Subcutaneous preadipocyte (primary cell): ENCODE measurements around the gene ZNF284. TPM values are rescaled to one million over a fixed set of nuclear protein-coding genes. Genes with fewer than 3 reads are reported as not detected.

Experiments
- small RNA-seq: library from RNA; depleted of rRNA; stranded (forward); fragments of <200 nt; gene quantifications from one replicate; pipeline ENCODE3, GENCODE V24; 2012
- total RNA-seq: library from RNA; depleted of rRNA; stranded (reverse); fragments of >200 nt; gene quantifications from 2 replicates; pipeline ENCODE4 v1.2.3, GENCODE V29; 2012

The ZNF284 gene
- total RNA-seq: 2.2 TPM in 2 replicates

DNA sequence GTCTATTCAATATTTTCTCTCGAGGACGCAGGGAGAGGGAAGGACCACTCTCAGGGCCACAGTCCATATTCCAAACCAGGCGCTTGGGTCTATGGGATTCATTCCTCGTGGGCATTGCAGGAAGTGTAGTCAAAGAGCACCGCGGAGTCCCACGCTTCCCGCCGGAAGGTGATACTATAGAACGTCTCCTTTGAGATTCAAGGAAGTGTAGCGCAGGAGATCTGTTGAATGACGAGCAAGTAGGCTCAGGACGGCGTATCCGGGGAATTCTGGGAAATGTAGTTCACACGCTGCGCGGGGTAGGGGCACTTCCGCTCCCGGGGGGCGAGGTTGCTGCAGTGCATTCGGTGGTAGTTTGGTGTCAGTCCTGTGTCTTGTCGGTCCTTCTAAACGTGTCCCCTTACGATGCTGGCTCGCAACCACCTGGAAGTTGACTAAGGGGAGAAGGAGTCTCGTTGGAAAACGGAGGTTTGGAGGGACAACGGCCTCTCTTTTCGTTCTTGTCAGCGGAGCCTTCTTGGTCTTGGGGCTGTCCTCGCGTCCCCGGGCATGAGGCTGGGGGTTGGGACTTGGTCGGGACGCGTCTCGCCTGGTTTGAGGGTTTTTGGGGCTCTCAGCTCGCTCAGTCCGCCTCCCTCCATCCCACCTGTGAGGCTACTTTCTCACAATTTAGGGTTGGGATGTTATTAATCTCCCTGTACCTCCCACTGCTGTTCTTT lies at the start of gene ZNF284:
Gene ZNF284, plus strand, starts transcription at position 336 of the 719 bp plus-strand sequence. CDS start 4,231 bp downstream, outside the sequence.

DNA sequence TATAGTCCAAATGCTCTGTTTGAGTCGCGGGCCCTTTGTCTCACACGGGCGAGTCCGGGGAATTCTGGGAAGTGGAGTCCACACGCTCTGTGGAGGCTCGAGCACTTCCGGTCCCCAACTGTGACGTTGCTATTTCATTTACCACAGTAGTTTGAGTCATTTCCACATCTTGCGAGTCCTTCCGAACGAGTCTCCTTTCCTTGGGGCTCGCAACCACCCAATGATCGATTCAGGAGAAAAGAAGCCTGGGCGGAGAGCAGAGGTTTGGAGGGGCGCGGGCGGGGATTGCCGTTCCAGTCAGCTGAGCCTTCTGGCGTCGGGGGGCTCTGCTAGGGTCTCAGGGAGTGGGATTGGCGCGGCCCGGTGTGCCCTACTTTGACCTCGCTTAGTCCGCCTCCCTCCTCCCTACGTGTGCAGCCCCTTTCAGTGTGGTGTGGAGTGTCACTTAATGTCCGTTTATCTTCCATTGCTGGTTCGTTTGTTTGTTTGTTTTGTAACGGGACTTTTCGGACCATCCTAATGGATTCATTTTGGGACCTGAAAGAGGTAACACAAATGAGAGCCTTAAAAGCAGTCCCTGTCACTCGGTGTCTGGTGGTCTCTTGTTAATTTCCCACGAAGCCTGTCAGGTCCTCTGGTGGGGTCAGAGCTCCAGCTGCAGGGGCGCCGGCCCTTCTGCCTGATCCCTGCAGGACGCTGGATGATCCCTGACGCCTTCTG lies 46.6 kb upstream of the ZNF284 start, which contains the start of gene ZNF222:
Gene ZNF222, plus strand, starts transcription at position 163 of the 720 bp plus-strand sequence. Its CDS starts 58 bp downstream, at position 221.

DNA sequence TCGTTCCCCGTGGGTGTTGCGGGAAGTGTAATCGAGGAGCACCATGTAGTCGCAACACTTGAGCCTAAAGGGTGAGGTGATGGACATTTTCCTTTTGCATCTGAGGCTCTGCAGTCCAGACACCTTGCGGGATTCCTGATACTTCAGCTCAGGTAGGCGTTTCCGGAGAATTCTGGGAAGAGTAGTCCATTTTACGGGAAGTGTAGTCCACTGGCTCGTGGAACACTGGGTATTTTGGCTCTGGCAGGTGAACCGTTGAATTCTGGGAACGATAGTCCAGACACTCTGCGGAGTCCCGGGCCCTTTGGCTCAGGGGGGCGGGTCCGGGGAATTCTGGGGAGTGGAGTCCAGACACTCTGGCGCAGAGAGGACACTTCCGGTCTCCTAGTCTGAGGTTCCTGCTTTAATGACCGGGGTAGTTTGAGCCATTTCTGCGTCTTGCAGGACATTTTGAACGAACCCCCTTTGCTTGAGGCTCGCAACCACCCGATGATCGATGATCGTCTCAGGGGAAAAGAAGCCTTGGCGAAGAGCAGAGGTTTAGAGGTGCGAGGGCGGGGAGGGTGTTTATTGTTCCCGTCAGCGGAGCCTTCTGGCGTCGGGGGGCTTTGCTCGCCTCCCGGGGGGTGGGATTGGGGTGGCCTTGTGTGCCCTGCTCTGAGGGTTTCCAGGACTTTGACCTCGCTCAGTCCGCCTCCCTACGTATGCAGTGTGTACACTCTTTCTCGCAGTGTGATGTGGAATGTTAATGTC lies 20.1 kb upstream of the ZNF284 start, which contains the start of gene ZNF223:
Gene ZNF223, plus strand, starts transcription at position 387 of the 753 bp plus-strand sequence. CDS start 3,141 bp downstream, outside the sequence.

DNA sequence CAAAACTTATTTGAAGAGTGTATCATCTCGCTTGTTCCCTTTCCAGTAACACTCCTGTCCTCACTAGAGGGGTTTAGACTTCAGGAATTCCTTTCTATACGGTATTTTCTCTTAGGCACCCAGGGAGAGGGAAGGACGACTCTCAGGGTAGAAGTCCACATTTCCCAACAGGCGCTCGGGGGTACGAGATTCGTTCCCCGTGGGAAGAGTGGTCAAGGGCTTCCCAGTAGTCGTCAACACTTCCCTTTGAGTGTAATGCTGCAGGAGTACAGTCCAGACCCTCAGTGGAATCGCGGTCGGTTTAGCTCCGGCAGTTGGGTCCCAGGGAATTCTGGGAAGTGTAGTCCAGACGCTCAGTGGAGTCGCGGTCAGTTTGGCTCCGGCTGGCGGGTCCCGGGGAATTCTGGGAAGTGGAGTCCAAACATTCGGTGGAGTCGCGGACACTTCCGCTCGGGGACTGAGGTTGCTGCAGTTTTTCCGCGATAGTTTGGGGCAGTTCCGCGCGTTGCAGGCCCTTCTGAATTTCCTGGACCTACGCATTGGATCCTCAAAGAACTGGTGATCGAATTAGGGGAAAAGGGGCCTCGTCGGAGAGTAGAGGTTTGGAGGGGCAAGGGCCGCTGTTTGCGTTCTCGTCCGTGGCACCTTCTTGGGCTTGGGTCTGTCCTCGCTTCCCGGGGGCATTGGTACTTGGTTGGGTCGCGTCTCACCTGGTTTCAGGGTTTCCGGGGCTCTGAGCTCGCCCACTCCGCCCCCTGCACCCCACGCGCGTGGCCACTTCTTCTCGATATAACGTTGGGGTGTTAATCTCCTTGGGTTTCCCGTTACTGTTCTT lies 22.2 kb downstream of the ZNF284 start, which contains the start of gene ZNF224:
Gene ZNF224, plus strand, starts transcription at position 431 of the 835 bp plus-strand sequence. CDS start 3,513 bp downstream, outside the sequence.

DNA sequence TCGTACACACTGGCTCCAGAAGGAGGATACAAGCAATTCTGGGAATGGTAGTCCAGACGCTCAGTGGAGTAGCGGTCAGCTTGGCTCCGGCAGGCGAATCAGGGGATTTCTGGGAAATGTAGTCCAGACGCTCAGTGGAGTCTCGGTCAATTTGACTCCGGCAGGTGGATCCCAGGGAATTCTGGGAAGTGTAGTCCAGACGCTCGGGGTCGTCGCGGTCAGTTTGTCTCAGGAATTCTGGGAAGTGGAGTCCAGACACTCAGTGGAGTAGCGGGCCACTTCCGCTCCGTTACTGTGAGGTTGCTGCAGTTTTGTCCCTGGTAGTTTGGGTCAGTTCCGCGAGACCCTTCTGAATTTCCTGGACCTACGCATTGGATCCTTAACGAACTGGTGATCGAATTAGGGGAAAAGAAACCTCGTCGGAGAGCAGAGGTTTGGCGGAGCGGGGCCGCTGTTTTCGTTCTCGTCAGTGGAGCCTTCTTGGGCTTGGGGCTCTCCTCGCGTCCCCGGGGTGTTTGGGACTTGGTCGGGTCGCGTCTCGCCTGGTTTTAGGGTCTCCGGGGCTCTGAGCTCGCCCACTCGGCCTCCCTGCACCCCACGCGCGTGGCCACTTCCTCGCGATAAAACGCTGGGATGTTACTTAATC lies 41.3 kb downstream of the ZNF284 start, which contains the start of gene ZNF225:
Gene ZNF225, plus strand, starts transcription at position 262 of the 646 bp plus-strand sequence. CDS start 2,429 bp downstream, outside the sequence.

Small RNA genes lying within 50 kb of the gene (small RNA-seq; reads per million reads assigned to genes)
- gene RNU6-902P: not detected

Other genes with a start within 250 kb of the ZNF284 start
- gene ZNF283, start 244.8 kb upstream of the ZNF284 start, total RNA-seq: 8.8 and 10.7 TPM in 2 replicates
- 1.4 and 1.5 TPM in 2 replicates for gene ZNF404, start 188.2 kb upstream of the ZNF284 start, total RNA-seq
- 12.5 and 16.2 TPM in 2 replicates for gene ZNF45, start 136.9 kb upstream of the ZNF284 start, total RNA-seq
- gene ZNF221, start 120.9 kb upstream of the ZNF284 start, total RNA-seq: 6.1 and 7.3 TPM in 2 replicates
- gene ZNF155, start 88.0 kb upstream of the ZNF284 start, total RNA-seq: 6.3 and 7.3 TPM in 2 replicates
- gene ZNF230, start 69.2 kb upstream of the ZNF284 start, total RNA-seq: 3.3 and 4.0 TPM in 2 replicates
- gene ZNF222, start 46.8 kb upstream of the ZNF284 start, total RNA-seq: 3.1 and 3.3 TPM in 2 replicates
- gene ZNF223, start 20.1 kb upstream of the ZNF284 start, total RNA-seq: 2.0 and 2.2 TPM in 2 replicates
- 19.7 and 24.3 TPM in 2 replicates for gene ZNF224, start 22.2 kb downstream of the ZNF284 start, total RNA-seq
- gene ZNF225, start 41.2 kb downstream of the ZNF284 start, total RNA-seq: 3.5 and 4.4 TPM in 2 replicates
- 8.8 and 10.9 TPM in 2 replicates for gene ZNF234, start 69.4 kb downstream of the ZNF284 start, total RNA-seq
- 10.8 and 12.9 TPM in 2 replicates for gene ZNF226, start 92.9 kb downstream of the ZNF284 start, total RNA-seq
- 15.2 and 19.8 TPM in 2 replicates for gene ZNF227, start 140.4 kb downstream of the ZNF284 start, total RNA-seq
- under 0.01 and 0.39 TPM in 2 replicates for gene ZNF233, start 187.7 kb downstream of the ZNF284 start, total RNA-seq
- gene ZNF235, start 232.9 kb downstream of the ZNF284 start, total RNA-seq: 2.6 and 3.1 TPM in 2 replicates